Stimulated activated CD4-positive, alpha-beta T cell treated with anti-CD3 and anti-CD28 coated beads, Interleukin-12 subunit alpha, Interleukin-12 subunit beta, amount 100 ng/mL, for 24 hours (primary cell): Measurements from ENCODE around the gene ALG2.
"Not testable (repeated sequence)": the region's sequence is repeated elsewhere in the genome, so short reads cannot be mapped to it uniquely, and the experiment has no call there.

Experiments used
- DNase-seq, 2 experiments: peaks; one replicate each; pipeline ENCODE4 v3.0.0-alpha.2; 2020; ENCODE audit warnings: low read depth in 2 of 2

The ALG2 gene

GRCh38 chr9:99238331-99238730, 16.6 kb upstream of the ALG2 start:
- no peak for DNase-seq

- not testable (repeated sequence) for DNase-seq
These were observed 16.1 kb upstream of the ALG2 start for GRCh38 chr9:99237849-99238248.

- DNase-seq, result no peak
These were observed 15.6 kb upstream of the ALG2 start for GRCh38 chr9:99237356-99237755.

- DNase-seq, result no peak
These were observed 14.3 kb upstream of the ALG2 start for GRCh38 chr9:99235926-99236634.

- no peak for DNase-seq
These were observed 13.3 kb upstream of the ALG2 start for GRCh38 chr9:99235069-99235468.

- DNase-seq, result no peak
These were observed 12.9 kb upstream of the ALG2 start for GRCh38 chr9:99234618-99235017.

GRCh38 chr9:99231711-99232110, 10.0 kb upstream of the ALG2 start:
- DNase-seq, result no peak

GRCh38 chr9:99230206-99230605, 8.5 kb upstream of the ALG2 start:
- no peak for DNase-seq

- no peak for DNase-seq
These were observed 4.3 kb upstream of the ALG2 start for GRCh38 chr9:99226054-99226453.

- DNase-seq, result no peak
These were observed 2.7 kb upstream of the ALG2 start for GRCh38 chr9:99224445-99224844.

GRCh38 chr9:99222416-99223270, 901 bp upstream of the ALG2 start:
- DNase-seq, result no peak

- no peak for DNase-seq
These were observed 499 bp downstream of the ALG2 start for GRCh38 chr9:99221266-99221620.

GRCh38 chr9:99220011-99220410, 1.7 kb downstream of the ALG2 start:
- DNase-seq, result no peak

- DNase-seq, result no peak
These were observed 5.7 kb downstream of the ALG2 start for GRCh38 chr9:99216073-99216472.

GRCh38 chr9:99213197-99213596, 8.5 kb downstream of the ALG2 start:
- no peak for DNase-seq

GRCh38 chr9:99211746-99212145, 10.0 kb downstream of the ALG2 start:
- no peak for DNase-seq

GRCh38 chr9:99210572-99210971, 11.2 kb downstream of the ALG2 start:
- DNase-seq, result no peak

GRCh38 chr9:99201603-99202002, 20.1 kb downstream of the ALG2 start:
- no peak for DNase-seq

GRCh38 chr9:99199938-99200539, 21.7 kb downstream of the ALG2 start:
- DNase-seq, result no peak

GRCh38 chr9:99197987-99198386, 23.8 kb downstream of the ALG2 start:
- DNase-seq, result no peak

GRCh38 chr9:99197124-99197630, 24.6 kb downstream of the ALG2 start:
- no peak for DNase-seq

- DNase-seq, result not testable (repeated sequence)
These were observed 25.3 kb downstream of the ALG2 start for GRCh38 chr9:99196484-99196883.

GRCh38 chr9:99193466-99193821, 28.3 kb downstream of the ALG2 start:
- DNase-seq, result no peak
